Smooth muscle cell (in vitro differentiated cells): ENCODE results near the gene LRRFIP2. TPM values are rescaled to one million over a fixed set of nuclear protein-coding genes. Genes with fewer than 3 reads are reported as not detected.

Experiments
- DNase-seq: peaks from one replicate; lab custom pipeline; 2025; ENCODE audit not compliant: unreplicated experiment; lab: John Stamatoyannopoulos, UW
- H2AFZ ChIP-seq: fragments of 200-600 bp; sonication (generic); 2 replicates; pipeline ENCODE4 v1.6.0; 2016; ENCODE audit warnings: antibody characterized with exemption, low read depth, mild to moderate bottlenecking
- H3F3A ChIP-seq: fragments of 200-600 bp; sonication (generic); 2 replicates; pipeline ENCODE4 v1.6.0; 2017; ENCODE audit warnings: antibody characterized with exemption, low read depth
- H3K27ac ChIP-seq: fragments of 200-600 bp; sonication (generic); 2 replicates; pipeline ENCODE4 v1.5.1; 2016; ENCODE audit warnings: low read depth, mild to moderate bottlenecking
- H3K27me3 ChIP-seq: fragments of 200-600 bp; sonication (generic); 2 replicates; pipeline ENCODE4 v1.6.1; 2016; ENCODE audit warnings: low read depth, mild to moderate bottlenecking
- H3K36me3 ChIP-seq: fragments of 200-600 bp; sonication (generic); 2 replicates; pipeline ENCODE4 v1.5.1; 2016; ENCODE audit warnings: low read depth
- H3K4me1 ChIP-seq: fragments of 200-600 bp; sonication (generic); 2 replicates; pipeline ENCODE4 v1.5.1; 2016; ENCODE audit warnings: low read depth
- H3K4me2 ChIP-seq: fragments of 200-600 bp; sonication (generic); 2 replicates; pipeline ENCODE4 v1.6.0; 2016; ENCODE audit warnings: mild to moderate bottlenecking
- H3K4me3 ChIP-seq: fragments of 200-600 bp; sonication (generic); 2 replicates; pipeline ENCODE4 v1.5.1; 2016; ENCODE audit warnings: mild to moderate bottlenecking
- H3K79me2 ChIP-seq: fragments of 200-600 bp; sonication (generic); 2 replicates; pipeline ENCODE4 v1.6.0; 2016; ENCODE audit warnings: low read depth, mild to moderate bottlenecking
- H3K9ac ChIP-seq: fragments of 200-600 bp; sonication (generic); 2 replicates; pipeline ENCODE4 v1.6.0; 2016; ENCODE audit warnings: low read depth
- H3K9me3 ChIP-seq: fragments of 200-600 bp; sonication (generic); replicated peaks from 2 replicates; pipeline ENCODE4 v1.5.1; 2016; ENCODE audit warnings: low read depth
- H4K20me1 ChIP-seq: fragments of 200-600 bp; sonication (generic); 2 replicates; pipeline ENCODE4 v1.6.0; 2016; ENCODE audit warnings: low read depth
- WGBS: methylation state at CpG from one replicate; pipeline ENCODE4 v1.1.7; 2016; ENCODE audit warnings: low lambda C conversion rate; 5-methylcytosine and 5-hydroxymethylcytosine counted together
- polyA plus RNA-seq: library from polyadenylated mRNA; unstranded; fragments of >200 nt; fragmentation: Nextera tagmentation; extraction: Ambion mirVana; gene quantifications from 2 replicates; pipeline ENCODE4 v1.2.1, GENCODE V29; 2016
- total RNA-seq: library from RNA; depleted of rRNA; stranded (reverse); fragments of >200 nt; gene quantifications from 2 replicates; pipeline ENCODE4 v1.2.3, GENCODE V29; 2014
- TF ChIP-seq, protein P1 (sequence below): fragments of 200-600 bp; sonication (generic); IDR thresholded peaks from 2 replicates; pipeline ENCODE4 v1.5.1; 2017; ENCODE audit warnings: borderline replicate concordance, mild to moderate bottlenecking, antibody characterized with exemption; ENCODE audit not compliant: insufficient read depth, poor library complexity, severe bottlenecking

The LRRFIP2 gene
- total and polyA plus RNA-seq, 2 experiments from 2014 or later: 25.6 to 34.6 TPM

DNA sequence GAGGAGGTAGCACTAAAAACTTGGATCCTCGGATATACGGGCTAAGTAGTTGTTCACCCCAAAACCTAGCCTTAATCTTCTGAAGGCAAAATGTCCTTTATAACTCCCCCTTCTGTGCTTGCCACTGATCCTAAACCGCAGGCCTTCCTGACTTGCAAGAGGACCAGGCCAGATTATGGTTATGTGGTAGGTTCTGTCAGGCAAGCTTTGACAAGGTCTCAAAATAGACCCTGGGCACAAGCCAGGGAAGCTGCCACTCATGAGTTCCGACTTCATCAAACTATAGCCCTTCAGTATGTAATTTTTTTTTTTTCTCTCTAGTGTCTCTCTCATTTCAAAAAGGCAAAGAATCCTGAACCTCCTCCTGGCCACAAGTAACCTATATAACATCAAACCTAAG lies 3.2 kb downstream of the LRRFIP2 start:
- H3F3A ChIP-seq: peaks cover 7% of the 10 kb centered on the region
- no peak overlapping the region for H3K9ac ChIP-seq
- no peak for DNase-seq
- no peak overlapping the region for H3K27ac ChIP-seq
- 96% methylated on average over 4 of the region's 4 CpGs for WGBS
- TF ChIP-seq, protein P1, sequence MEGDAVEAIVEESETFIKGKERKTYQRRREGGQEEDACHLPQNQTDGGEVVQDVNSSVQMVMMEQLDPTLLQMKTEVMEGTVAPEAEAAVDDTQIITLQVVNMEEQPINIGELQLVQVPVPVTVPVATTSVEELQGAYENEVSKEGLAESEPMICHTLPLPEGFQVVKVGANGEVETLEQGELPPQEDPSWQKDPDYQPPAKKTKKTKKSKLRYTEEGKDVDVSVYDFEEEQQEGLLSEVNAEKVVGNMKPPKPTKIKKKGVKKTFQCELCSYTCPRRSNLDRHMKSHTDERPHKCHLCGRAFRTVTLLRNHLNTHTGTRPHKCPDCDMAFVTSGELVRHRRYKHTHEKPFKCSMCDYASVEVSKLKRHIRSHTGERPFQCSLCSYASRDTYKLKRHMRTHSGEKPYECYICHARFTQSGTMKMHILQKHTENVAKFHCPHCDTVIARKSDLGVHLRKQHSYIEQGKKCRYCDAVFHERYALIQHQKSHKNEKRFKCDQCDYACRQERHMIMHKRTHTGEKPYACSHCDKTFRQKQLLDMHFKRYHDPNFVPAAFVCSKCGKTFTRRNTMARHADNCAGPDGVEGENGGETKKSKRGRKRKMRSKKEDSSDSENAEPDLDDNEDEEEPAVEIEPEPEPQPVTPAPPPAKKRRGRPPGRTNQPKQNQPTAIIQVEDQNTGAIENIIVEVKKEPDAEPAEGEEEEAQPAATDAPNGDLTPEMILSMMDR: no peak
- H3K9me3 ChIP-seq: no peaks in the 10 kb centered on the region
- H3K79me2 ChIP-seq: peaks cover 89% of the 10 kb centered on the region
- H2AFZ ChIP-seq: no peak overlapping the region
- no peaks in the 10 kb centered on the region for H3K27me3 ChIP-seq
- H3K4me1 ChIP-seq: peaks cover 14% of the 10 kb centered on the region
- peaks cover 4% of the 10 kb centered on the region for H3K36me3 ChIP-seq
- H4K20me1 ChIP-seq: peaks cover 33% of the 10 kb centered on the region
- H3K4me3 ChIP-seq: no peak overlapping the region
- H3K4me2 ChIP-seq: no peak overlapping the region

DNA sequence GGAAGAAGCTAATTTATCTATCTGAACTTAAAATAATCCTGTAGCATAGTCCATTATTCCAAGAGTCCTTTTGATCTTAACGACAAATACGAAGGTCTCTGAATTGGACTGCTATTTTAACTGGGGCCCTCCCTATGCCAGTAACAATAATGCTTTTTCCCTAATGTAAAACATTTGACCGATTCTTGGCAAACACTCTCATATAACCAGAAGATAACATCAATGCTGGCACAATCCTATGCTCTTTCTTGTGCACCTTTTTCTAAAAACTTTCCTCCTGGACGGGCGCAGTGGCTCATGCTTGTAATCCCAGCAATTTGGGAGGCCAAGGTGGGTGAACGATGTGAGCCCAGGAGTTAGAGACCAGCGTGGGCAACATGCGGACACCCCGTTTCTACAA lies 3.9 kb downstream of the LRRFIP2 start:
- H3K4me2 ChIP-seq: no peak overlapping the region
- 98% methylated on average over 9 of the region's 9 CpGs for whole genome bisulfite sequencing
- no peak overlapping the region for H3K4me3 ChIP-seq
- H3K9ac ChIP-seq: no peak overlapping the region
- peaks cover 14% of the 10 kb centered on the region for H3K4me1 ChIP-seq
- no peaks in the 10 kb centered on the region for H3K9me3 ChIP-seq
- H3F3A ChIP-seq: peaks cover 7% of the 10 kb centered on the region
- H4K20me1 ChIP-seq: peaks cover 33% of the 10 kb centered on the region
- H3K27me3 ChIP-seq: no peaks in the 10 kb centered on the region
- H3K79me2 ChIP-seq: peaks cover 89% of the 10 kb centered on the region
- H3K27ac ChIP-seq: no peak overlapping the region
- TF ChIP-seq, protein P1: no peak
- H2AFZ ChIP-seq: no peak overlapping the region
- peaks cover 4% of the 10 kb centered on the region for H3K36me3 ChIP-seq
- no peak for DNase-seq

DNA sequence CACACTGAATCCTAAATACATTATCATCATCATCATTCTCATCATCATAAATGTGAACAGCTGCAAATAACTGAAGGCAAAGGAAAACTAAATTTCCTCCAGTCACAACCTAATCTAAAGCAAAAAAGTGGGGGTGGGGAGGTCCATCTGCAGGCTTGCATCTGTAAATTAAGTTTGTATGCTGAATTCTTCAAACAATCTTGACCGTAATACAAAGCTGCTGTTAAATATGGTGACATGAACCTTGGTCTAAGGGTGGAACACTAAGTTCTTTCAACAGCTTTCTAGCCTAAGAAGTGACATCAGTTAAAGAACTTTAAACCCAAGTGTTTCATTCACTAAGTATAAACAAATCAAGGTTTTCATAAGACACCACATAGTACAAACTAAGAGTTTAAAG lies 4.3 kb downstream of the LRRFIP2 start:
- TF ChIP-seq, protein P1: no peak
- H3K27ac ChIP-seq: no peak overlapping the region
- no peak for DNase-seq
- H3K36me3 ChIP-seq: peaks cover 4% of the 10 kb centered on the region
- H4K20me1 ChIP-seq: peaks cover 30% of the 10 kb centered on the region
- H3K4me2 ChIP-seq: no peak overlapping the region
- no peaks in the 10 kb centered on the region for H3K9me3 ChIP-seq
- H3K4me1 ChIP-seq: peaks cover 13% of the 10 kb centered on the region
- no peak overlapping the region for H3K9ac ChIP-seq
- H3K79me2 ChIP-seq: peaks cover 84% of the 10 kb centered on the region
- H3K27me3 ChIP-seq: no peaks in the 10 kb centered on the region
- H2AFZ ChIP-seq: no peak overlapping the region
- peak overlapping the region; percentile 13 for H3K4me3 ChIP-seq
- peaks cover 7% of the 10 kb centered on the region for H3F3A ChIP-seq
- WGBS: 60% methylated on average over 1 of the region's 1 CpG

DNA sequence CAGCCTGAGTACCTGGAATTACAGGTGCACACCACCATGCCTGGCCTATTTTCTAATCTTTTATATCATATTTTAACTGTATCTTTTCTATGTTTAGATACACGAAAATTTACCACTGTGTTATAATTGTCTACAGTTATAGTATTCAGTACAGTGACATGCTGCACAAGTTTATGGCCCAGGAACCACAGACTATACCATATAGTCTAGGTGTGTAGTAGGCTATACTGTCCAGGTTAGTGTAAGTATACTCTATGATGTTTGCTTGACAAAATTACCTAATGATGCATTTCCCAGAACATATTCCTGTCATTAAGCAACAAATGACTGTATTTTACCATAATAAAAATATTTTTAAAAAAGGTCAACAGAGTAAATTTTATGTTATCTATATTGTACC lies 5.5 kb downstream of the LRRFIP2 start:
- Histone ChIP-seq H3K4me1 (peaks cover 4% of the 10 kb centered on the region), H3K9ac (no peak overlapping the region), H3K9me3 (no peaks in the 10 kb centered on the region), H3K27me3 (no peaks in the 10 kb centered on the region), H3K79me2 (peaks cover 80% of the 10 kb centered on the region), H3K4me2 (no peak overlapping the region), H3K27ac (no peak overlapping the region), H2AFZ (no peak overlapping the region), H3F3A (peaks cover 13% of the 10 kb centered on the region), H3K4me3 (no peak overlapping the region), H3K36me3 (peaks cover 4% of the 10 kb centered on the region), H4K20me1 (peaks cover 19% of the 10 kb centered on the region)
- TF ChIP-seq, protein P1: no peak
- 83% methylated on average over 1 of the region's 1 CpG for WGBS
- no peak for DNase-seq
